GM10248 (cell line): ENCODE measurements around the gene AUNIP.

Experiments used
- CTCF ChIA-PET: fragments of 300-600 bp; sonication (Branson Sonifier 250); formaldehyde crosslinking; extraction: SDS; loops from one replicate; lab custom pipeline; 2021; ENCODE audit warnings: antibody characterized with exemption; lab: Yijun Ruan, JAX
- POLR2A ChIA-PET: fragments of 350-650 bp; sonication (Branson Sonifier 250); formaldehyde crosslinking; extraction: SDS; loops from one replicate; lab custom pipeline; 2020; ENCODE audit warnings: antibody characterized with exemption; lab: Yijun Ruan, JAX
- DNase-seq: peaks from one replicate; pipeline ENCODE4 v3.0.0; 2012; ENCODE audit errors: extremely low spot score
- CTCF ChIP-seq: IDR thresholded peaks from 2 replicates; pipeline ENCODE4 v1.5.1; 2012; ENCODE audit warnings: mild to moderate bottlenecking, low read depth; ENCODE audit errors: extremely low read depth, missing control alignments, control extremely low read depth

AUNIP gene

GRCh38 chr1:25899792-25900191, 40.5 kb upstream of the AUNIP start:
- ChIA-PET CTCF (interaction anchor here (19.8 kb wide), 1 partner anchor 100 kb away, joined by 357 read pairs; the partner anchor contains the start of gene PAFAH2), POLR2A (no interaction called here)
- DNase-seq: no peak
- TF ChIP-seq CTCF: no peak

GRCh38 chr1:25898223-25899015, 39.2 kb upstream of the AUNIP start:
- CTCF ChIA-PET: interaction anchor here (0.8 to 19.8 kb wide), 5 partner anchors 11 to 101 kb away, joined by 3 to 357 read pairs (median 4); partner anchors contain the start of gene PAFAH2
- no peak for DNase-seq
- TF ChIP-seq CTCF: no peak
- POLR2A ChIA-PET: no interaction called here

GRCh38 chr1:25897754-25898153, 38.5 kb upstream of the AUNIP start:
- POLR2A ChIA-PET: no interaction called here

GRCh38 chr1:25896266-25896665, 37.0 kb upstream of the AUNIP start:
- no peak for DNase-seq
- CTCF ChIA-PET: interaction anchor here (0.8 to 19.8 kb wide), 38 partner anchors 8 to 338 kb away, joined by 3 to 357 read pairs (median 7); partner anchors contain the start of genes CEP85, PAFAH2, PAQR7 and SLC30A2
- TF ChIP-seq CTCF: no peak
- POLR2A ChIA-PET: interaction anchor here (1.9 kb wide), 1 partner anchor 101 kb away, joined by 7 read pairs; the partner anchor contains the start of gene PAFAH2

More at GRCh38 chr1:25897754-25898153, 38.5 kb upstream of the AUNIP start:
- CTCF ChIA-PET: interaction anchor here (0.8 to 19.8 kb wide), 4 partner anchors 14 to 102 kb away, joined by 3 to 357 read pairs (median 32); partner anchors contain the start of gene PAFAH2
- TF ChIP-seq CTCF: no peak
- DNase-seq: no peak

GRCh38 chr1:25895365-25895990, 36.2 kb upstream of the AUNIP start:
- TF ChIP-seq CTCF: peak; percentile 96
- ChIA-PET POLR2A (interaction anchor here (0.6 to 1.9 kb wide), 3 partner anchors 10 to 420 kb away, joined by 7 to 8 read pairs (median 7); partner anchors contain the start of gene PAFAH2), CTCF (interaction anchor here (0.6 to 19.8 kb wide), 54 partner anchors 9 to 1448 kb away, joined by 3 to 357 read pairs (median 5); partner anchors contain the start of genes CEP85, MTFR1L, PAFAH2 and PAQR7)
- DNase-seq: peak; percentile 96

GRCh38 chr1:25893116-25893515, 33.9 kb upstream of the AUNIP start:
- CTCF ChIA-PET: interaction anchor here (0.8 to 19.8 kb wide), 4 partner anchors 11 to 143 kb away, joined by 3 to 357 read pairs (median 8); partner anchors contain the start of gene PAFAH2
- no peak for TF ChIP-seq CTCF
- POLR2A ChIA-PET: no interaction called here

More at GRCh38 chr1:25893116-25893515, 33.9 kb upstream of the AUNIP start:
- no peak for DNase-seq
